AG04450 (cell line): Measurements from ENCODE around the gene TFF2. TPM values are rescaled to one million over a fixed set of nuclear protein-coding genes. Genes with fewer than 3 reads are reported as not detected.

ENCODE experiments used
- CTCF ChIA-PET: fragments of 300-600, 350-600 bp; formaldehyde crosslinking; extraction: SDS; loops from one replicate; lab custom pipeline; 2022; ENCODE audit warnings: antibody characterized with exemption, inconsistent platforms; lab: Charles Lee
- POLR2A ChIA-PET: fragments of 350-600 bp; formaldehyde crosslinking; extraction: SDS; loops from one replicate; lab custom pipeline; 2021; ENCODE audit warnings: antibody characterized with exemption, inconsistent platforms; lab: Yijun Ruan, JAX
- DNase-seq: peaks from one replicate; pipeline ENCODE4 v3.0.0-alpha.2; 2011; ENCODE audit warnings: low read depth, low spot score
- H3K27ac ChIP-seq: one replicate; pipeline ENCODE4 v1.5.1; 2012; ENCODE audit warnings: low read depth, low read length, control low read depth
- H3K27me3 ChIP-seq: one replicate; pipeline ENCODE4 v1.6.0; 2012; ENCODE audit warnings: low read length; ENCODE audit not compliant: control insufficient read depth, insufficient read depth
- H3K4me3 ChIP-seq: 2 replicates; pipeline ENCODE4 v1.5.1; 2011; ENCODE audit warnings: mild to moderate bottlenecking, low read depth, low read length, control low read depth
- H3K9me3 ChIP-seq: 2 replicates; pipeline ENCODE4 v1.5.1; 2012; ENCODE audit warnings: low read length; ENCODE audit not compliant: control insufficient read depth, insufficient read depth
- polyA plus RNA-seq: library from polyadenylated mRNA; depleted of rRNA; stranded (reverse); fragments of >200 nt; gene quantifications from 2 replicates; pipeline ENCODE4 v1.2.3, GENCODE V29; 2011
- TF ChIP-seq, protein P1 (sequence below): IDR thresholded peaks from 2 replicates; pipeline ENCODE4 v1.5.1; 2011; ENCODE audit warnings: low read depth, low read length, control low read depth, inconsistent platforms

TFF2 gene
- polyA plus RNA-seq, 1 experiment, result not detected

GRCh38 chr21:42336054-42336453, 14.7 kb downstream of the TFF2 start:
- no peak for DNase-seq
- peaks cover 6% of the 10 kb centered on the region for H3K27me3 ChIP-seq
- CTCF ChIA-PET, result no interaction called here

GRCh38 chr21:42332557-42333317, 18.1 kb downstream of the TFF2 start:
- DNase-seq, result no peak
- Histone ChIP-seq H3K4me3 (no peak overlapping the region), H3K27me3 (peaks cover 10% of the 10 kb centered on the region), H3K27ac (no peak overlapping the region), H3K9me3 (no peaks in the 10 kb centered on the region)
- ChIA-PET CTCF (no interaction called here), POLR2A (no interaction called here)
- TF ChIP-seq, protein P1, sequence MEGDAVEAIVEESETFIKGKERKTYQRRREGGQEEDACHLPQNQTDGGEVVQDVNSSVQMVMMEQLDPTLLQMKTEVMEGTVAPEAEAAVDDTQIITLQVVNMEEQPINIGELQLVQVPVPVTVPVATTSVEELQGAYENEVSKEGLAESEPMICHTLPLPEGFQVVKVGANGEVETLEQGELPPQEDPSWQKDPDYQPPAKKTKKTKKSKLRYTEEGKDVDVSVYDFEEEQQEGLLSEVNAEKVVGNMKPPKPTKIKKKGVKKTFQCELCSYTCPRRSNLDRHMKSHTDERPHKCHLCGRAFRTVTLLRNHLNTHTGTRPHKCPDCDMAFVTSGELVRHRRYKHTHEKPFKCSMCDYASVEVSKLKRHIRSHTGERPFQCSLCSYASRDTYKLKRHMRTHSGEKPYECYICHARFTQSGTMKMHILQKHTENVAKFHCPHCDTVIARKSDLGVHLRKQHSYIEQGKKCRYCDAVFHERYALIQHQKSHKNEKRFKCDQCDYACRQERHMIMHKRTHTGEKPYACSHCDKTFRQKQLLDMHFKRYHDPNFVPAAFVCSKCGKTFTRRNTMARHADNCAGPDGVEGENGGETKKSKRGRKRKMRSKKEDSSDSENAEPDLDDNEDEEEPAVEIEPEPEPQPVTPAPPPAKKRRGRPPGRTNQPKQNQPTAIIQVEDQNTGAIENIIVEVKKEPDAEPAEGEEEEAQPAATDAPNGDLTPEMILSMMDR, result no peak

More at GRCh38 chr21:42336054-42336453, 14.7 kb downstream of the TFF2 start:
- POLR2A ChIA-PET, result no interaction called here
- TF ChIP-seq, protein P1, result no peak
- H3K27ac ChIP-seq, result no peak overlapping the region
- no peaks in the 10 kb centered on the region for H3K9me3 ChIP-seq
- H3K4me3 ChIP-seq, result no peak overlapping the region

DNA sequence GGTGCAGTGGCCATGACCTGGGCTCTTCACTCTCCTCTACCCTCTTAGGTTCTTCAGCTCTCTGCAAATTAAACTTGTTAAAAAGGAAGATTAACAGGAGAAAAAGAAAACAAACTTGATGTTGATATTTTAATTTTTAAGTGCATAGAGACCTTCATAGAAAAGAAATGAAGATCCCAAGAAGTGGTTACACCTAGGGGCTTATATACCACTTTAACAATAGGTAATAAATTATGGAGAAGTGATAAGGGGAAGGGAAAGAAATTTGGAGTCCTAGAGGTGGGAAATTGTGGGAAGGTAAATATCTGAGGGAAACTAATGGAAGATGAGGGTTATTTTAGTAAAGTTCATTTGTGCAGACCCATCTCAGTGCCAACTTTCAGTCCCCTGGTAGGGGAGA, 19.1 kb downstream of the TFF2 start:
- Histone ChIP-seq H3K27ac (no peak overlapping the region), H3K9me3 (no peaks in the 10 kb centered on the region), H3K4me3 (no peak overlapping the region), H3K27me3 (peaks cover 10% of the 10 kb centered on the region)
- TF ChIP-seq, protein P1, result no peak
- ChIA-PET CTCF (no interaction called here), POLR2A (no interaction called here)
- DNase-seq, result no peak

- Histone ChIP-seq H3K4me3 (no peak overlapping the region), H3K9me3 (no peaks in the 10 kb centered on the region), H3K27ac (no peak overlapping the region), H3K27me3 (peaks cover 4% of the 10 kb centered on the region)
- POLR2A ChIA-PET, result no interaction called here
- no peak for DNase-seq
- CTCF ChIA-PET, result interaction anchor here (0.5 kb wide), 1 partner anchor 21 kb away, joined by 3 read pairs; no protein-coding TSS in a partner anchor
- TF ChIP-seq, protein P1, result no peak
These were observed 20.1 kb downstream of the TFF2 start for GRCh38 chr21:42330380-42331371.
